ENCODE measurements around the gene NEIL3. TPM values are rescaled to one million over a fixed set of nuclear protein-coding genes. Genes with fewer than 3 reads are reported as not detected.
"Not testable (repeated sequence)": the region's sequence is repeated elsewhere in the genome, so short reads cannot be mapped to it uniquely, and the experiment has no call there.

The NEIL3 gene
- total RNA-seq, 1 donor from 2014 or later: 5.7 TPM

DNA sequence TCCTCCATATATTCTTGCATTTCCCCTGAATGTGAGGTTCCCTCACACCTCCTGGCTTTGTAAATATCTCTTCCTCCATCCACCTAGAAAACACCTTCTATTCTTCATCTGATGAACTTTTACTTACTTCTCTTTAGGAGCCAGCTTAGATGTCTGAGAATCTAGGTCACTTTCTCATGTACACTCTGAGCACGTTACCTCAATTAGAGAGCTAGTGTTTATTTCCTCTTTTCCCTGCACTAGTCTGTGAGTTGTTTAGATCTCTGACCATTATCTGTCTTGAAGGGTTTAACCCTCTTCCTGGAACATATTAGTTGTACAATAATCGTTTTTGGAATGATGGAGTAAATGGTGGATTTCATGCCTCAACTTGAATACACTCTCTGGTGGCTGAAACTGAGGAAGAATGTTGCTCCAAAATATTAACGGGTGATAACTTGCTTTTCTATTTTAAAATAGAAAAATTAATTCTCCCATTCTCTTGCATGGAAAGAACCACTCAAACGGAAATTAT lies 8.5 kb upstream of the NEIL3 start:
- H3K27ac ChIP-seq (ENCODE audit: low read depth, low read length): no peak overlapping the region
- no peaks in the 10 kb centered on the region for H3K27me3 ChIP-seq (ENCODE audit: control insufficient read depth in 3 of 3, insufficient read depth in 3 of 3, low read length in 3 of 3)
- H3K4me1 ChIP-seq (ENCODE audit: control insufficient read depth in 3 of 3, insufficient read depth in 3 of 3, low read length in 3 of 3): no peaks in the 10 kb centered on the region
- no peaks in the 10 kb centered on the region for H3K36me3 ChIP-seq (ENCODE audit: control insufficient read depth in 3 of 3, insufficient read depth in 3 of 3, low read length in 3 of 3)
- no peak overlapping the region for H3K9ac ChIP-seq (ENCODE audit: low read depth in 1 of 3, low read length in 3 of 3)
- no peak overlapping the region for H3K4me3 ChIP-seq (ENCODE audit: low read length in 3 of 3)
- H3K9me3 ChIP-seq (ENCODE audit: control insufficient read depth in 3 of 3, low read length in 3 of 3): peaks cover 0 to 5% (median 4%) of the 10 kb centered on the region in 3 donors

- Histone ChIP-seq H3K9me3 (ENCODE audit: control insufficient read depth in 3 of 3, low read length in 3 of 3) (peaks cover 0 to 5% (median 4%) of the 10 kb centered on the region in 3 donors), H3K27ac (ENCODE audit: low read depth, low read length) (no peak overlapping the region), H3K27me3 (ENCODE audit: control insufficient read depth in 3 of 3, insufficient read depth in 3 of 3, low read length in 3 of 3) (no peaks in the 10 kb centered on the region), H3K9ac (ENCODE audit: low read depth in 1 of 3, low read length in 3 of 3) (no peak overlapping the region), H3K36me3 (ENCODE audit: control insufficient read depth in 3 of 3, insufficient read depth in 3 of 3, low read length in 3 of 3) (no peaks in the 10 kb centered on the region), H3K4me1 (ENCODE audit: control insufficient read depth in 3 of 3, insufficient read depth in 3 of 3, low read length in 3 of 3) (no peaks in the 10 kb centered on the region), H3K4me3 (ENCODE audit: low read length in 3 of 3) (no peak overlapping the region)
These were observed 7.1 kb upstream of the NEIL3 start for GRCh38 chr4:177302371-177303100.

DNA sequence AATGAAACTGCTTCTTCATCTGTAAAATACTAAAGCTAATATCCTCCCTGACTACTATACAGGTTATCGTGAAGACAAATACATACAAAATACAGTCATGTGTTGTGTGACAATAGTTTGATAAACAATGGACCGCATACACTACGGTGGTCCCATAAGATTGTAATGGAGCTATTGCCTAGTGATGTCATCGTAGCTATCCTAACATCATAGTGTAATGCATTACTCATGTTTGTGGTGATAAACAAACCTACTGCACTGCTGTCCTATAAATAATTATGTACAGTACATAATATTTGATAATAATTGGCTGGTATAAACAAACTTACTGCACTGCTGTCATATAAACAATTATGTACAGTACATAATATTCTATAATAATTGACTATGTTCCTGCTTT lies 5.6 kb upstream of the NEIL3 start:
- Histone ChIP-seq H3K27ac (ENCODE audit: low read depth, low read length) (no peak overlapping the region), H3K4me3 (ENCODE audit: low read length in 3 of 3) (no peak overlapping the region), H3K4me1 (ENCODE audit: control insufficient read depth in 3 of 3, insufficient read depth in 3 of 3, low read length in 3 of 3) (no peaks in the 10 kb centered on the region), H3K27me3 (ENCODE audit: control insufficient read depth in 3 of 3, insufficient read depth in 3 of 3, low read length in 3 of 3) (no peaks in the 10 kb centered on the region), H3K9ac (ENCODE audit: low read depth in 1 of 3, low read length in 3 of 3) (no peak overlapping the region), H3K9me3 (ENCODE audit: control insufficient read depth in 3 of 3, low read length in 3 of 3) (no peaks in the 10 kb centered on the region), H3K36me3 (ENCODE audit: control insufficient read depth in 3 of 3, insufficient read depth in 3 of 3, low read length in 3 of 3) (no peaks in the 10 kb centered on the region)

- not testable (repeated sequence) for H3K9me3 ChIP-seq (ENCODE audit: control insufficient read depth in 3 of 3, low read length in 3 of 3); H3K4me3 ChIP-seq (ENCODE audit: low read length in 3 of 3); H3K27me3 ChIP-seq (ENCODE audit: control insufficient read depth in 3 of 3, insufficient read depth in 3 of 3, low read length in 3 of 3); H3K9ac ChIP-seq (ENCODE audit: low read depth in 1 of 3, low read length in 3 of 3); H3K4me1 ChIP-seq (ENCODE audit: control insufficient read depth in 3 of 3, insufficient read depth in 3 of 3, low read length in 3 of 3); H3K36me3 ChIP-seq (ENCODE audit: control insufficient read depth in 3 of 3, insufficient read depth in 3 of 3, low read length in 3 of 3); H3K27ac ChIP-seq (ENCODE audit: low read depth, low read length)
These were observed 4.8 kb upstream of the NEIL3 start for GRCh38 chr4:177304864-177305263.

- H3K9ac ChIP-seq (ENCODE audit: low read depth in 1 of 3, low read length in 3 of 3): no peak overlapping the region
- no peaks in the 10 kb centered on the region for H3K27me3 ChIP-seq (ENCODE audit: control insufficient read depth in 3 of 3, insufficient read depth in 3 of 3, low read length in 3 of 3)
- no peak overlapping the region for H3K27ac ChIP-seq (ENCODE audit: low read depth, low read length)
- peaks cover 4 to 7% (median 6%) of the 10 kb centered on the region in 3 donors for H3K4me1 ChIP-seq (ENCODE audit: control insufficient read depth in 3 of 3, insufficient read depth in 3 of 3, low read length in 3 of 3)
- H3K4me3 ChIP-seq (ENCODE audit: low read length in 3 of 3): no peak overlapping the region
- no peaks in the 10 kb centered on the region for H3K36me3 ChIP-seq (ENCODE audit: control insufficient read depth in 3 of 3, insufficient read depth in 3 of 3, low read length in 3 of 3)
- no peaks in the 10 kb centered on the region for H3K9me3 ChIP-seq (ENCODE audit: control insufficient read depth in 3 of 3, low read length in 3 of 3)
These were observed 1.5 kb upstream of the NEIL3 start for GRCh38 chr4:177308125-177308524.

DNA sequence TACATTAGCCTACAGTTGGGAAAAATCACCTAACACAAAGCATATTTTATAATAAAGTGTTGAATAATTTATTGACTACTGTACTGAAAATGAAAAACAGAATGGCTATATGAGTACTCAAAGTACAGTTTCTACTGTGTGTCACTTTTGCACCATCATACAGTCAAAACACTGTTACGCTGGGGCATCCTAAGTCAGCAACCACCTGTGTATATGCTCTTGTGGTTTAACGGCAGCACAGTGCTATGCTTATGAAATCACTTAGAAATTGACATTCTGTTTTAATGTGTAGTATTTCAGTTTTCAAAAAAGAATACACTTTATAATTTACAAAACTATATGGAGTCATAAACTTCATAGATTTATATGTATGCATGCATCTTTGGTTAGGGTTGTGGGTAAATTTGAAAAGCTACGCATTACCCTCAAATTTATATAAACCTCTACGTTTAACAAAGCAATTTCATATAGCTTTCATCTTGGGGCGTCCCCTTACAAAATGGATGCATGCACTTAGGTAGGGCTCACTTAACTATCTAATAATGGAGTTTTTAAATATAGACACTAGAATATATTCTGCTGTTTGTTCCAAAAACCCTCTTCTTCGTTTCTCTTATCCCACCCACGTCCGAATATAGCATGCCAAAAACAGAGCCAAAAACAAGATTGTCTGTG lies 690 bp upstream of the NEIL3 start:
- Histone ChIP-seq H3K4me1 (ENCODE audit: control insufficient read depth in 3 of 3, insufficient read depth in 3 of 3, low read length in 3 of 3) (peaks cover 4 to 7% (median 6%) of the 10 kb centered on the region in 3 donors), H3K27me3 (ENCODE audit: control insufficient read depth in 3 of 3, insufficient read depth in 3 of 3, low read length in 3 of 3) (no peaks in the 10 kb centered on the region), H3K9me3 (ENCODE audit: control insufficient read depth in 3 of 3, low read length in 3 of 3) (no peaks in the 10 kb centered on the region), H3K27ac (ENCODE audit: low read depth, low read length) (no peak overlapping the region), H3K4me3 (ENCODE audit: low read length in 3 of 3) (peak overlapping the region in 2 of 3 donors; percentile 57 to 74), H3K9ac (ENCODE audit: low read depth in 1 of 3, low read length in 3 of 3) (peak overlapping the region in 1 of 3 donors; percentile 47), H3K36me3 (ENCODE audit: control insufficient read depth in 3 of 3, insufficient read depth in 3 of 3, low read length in 3 of 3) (no peaks in the 10 kb centered on the region)

DNA sequence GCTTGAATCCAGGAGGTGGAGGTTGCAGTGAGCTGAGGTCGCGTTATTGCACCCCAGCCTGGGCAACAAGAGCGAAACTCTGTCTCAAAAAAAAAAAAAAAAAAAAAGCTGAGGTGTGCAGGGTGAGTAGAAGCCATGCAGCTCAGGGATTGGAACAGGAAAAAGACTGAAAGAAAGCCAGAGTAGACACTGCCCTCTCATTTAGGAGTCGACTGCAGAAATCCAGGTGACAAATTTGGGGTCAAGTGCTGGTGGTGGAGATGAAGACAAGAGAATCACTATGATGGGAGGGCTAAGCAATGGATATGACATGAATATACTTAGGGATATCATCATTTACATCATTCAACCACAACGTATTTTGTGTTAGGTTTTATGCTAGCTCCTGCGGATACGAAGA lies 1.9 kb downstream of the NEIL3 start:
- Histone ChIP-seq H3K4me3 (ENCODE audit: low read length in 3 of 3) (no peak overlapping the region), H3K27me3 (ENCODE audit: control insufficient read depth in 3 of 3, insufficient read depth in 3 of 3, low read length in 3 of 3) (no peaks in the 10 kb centered on the region), H3K9me3 (ENCODE audit: control insufficient read depth in 3 of 3, low read length in 3 of 3) (no peaks in the 10 kb centered on the region), H3K4me1 (ENCODE audit: control insufficient read depth in 3 of 3, insufficient read depth in 3 of 3, low read length in 3 of 3) (peaks cover 4 to 7% (median 6%) of the 10 kb centered on the region in 3 donors), H3K9ac (ENCODE audit: low read depth in 1 of 3, low read length in 3 of 3) (no peak overlapping the region), H3K27ac (ENCODE audit: low read depth, low read length) (no peak overlapping the region), H3K36me3 (ENCODE audit: control insufficient read depth in 3 of 3, insufficient read depth in 3 of 3, low read length in 3 of 3) (no peaks in the 10 kb centered on the region)

- H3K36me3 ChIP-seq (ENCODE audit: control insufficient read depth in 3 of 3, insufficient read depth in 3 of 3, low read length in 3 of 3): no peaks in the 10 kb centered on the region
- H3K27me3 ChIP-seq (ENCODE audit: control insufficient read depth in 3 of 3, insufficient read depth in 3 of 3, low read length in 3 of 3): no peaks in the 10 kb centered on the region
- H3K9me3 ChIP-seq (ENCODE audit: control insufficient read depth in 3 of 3, low read length in 3 of 3): no peaks in the 10 kb centered on the region
- no peak overlapping the region for H3K9ac ChIP-seq (ENCODE audit: low read depth in 1 of 3, low read length in 3 of 3)
- no peak overlapping the region for H3K27ac ChIP-seq (ENCODE audit: low read depth, low read length)
- no peak overlapping the region for H3K4me3 ChIP-seq (ENCODE audit: low read length in 3 of 3)
- peaks cover 4 to 7% (median 6%) of the 10 kb centered on the region in 3 donors for H3K4me1 ChIP-seq (ENCODE audit: control insufficient read depth in 3 of 3, insufficient read depth in 3 of 3, low read length in 3 of 3)
These were observed 3.6 kb downstream of the NEIL3 start for GRCh38 chr4:177313263-177313662.

DNA sequence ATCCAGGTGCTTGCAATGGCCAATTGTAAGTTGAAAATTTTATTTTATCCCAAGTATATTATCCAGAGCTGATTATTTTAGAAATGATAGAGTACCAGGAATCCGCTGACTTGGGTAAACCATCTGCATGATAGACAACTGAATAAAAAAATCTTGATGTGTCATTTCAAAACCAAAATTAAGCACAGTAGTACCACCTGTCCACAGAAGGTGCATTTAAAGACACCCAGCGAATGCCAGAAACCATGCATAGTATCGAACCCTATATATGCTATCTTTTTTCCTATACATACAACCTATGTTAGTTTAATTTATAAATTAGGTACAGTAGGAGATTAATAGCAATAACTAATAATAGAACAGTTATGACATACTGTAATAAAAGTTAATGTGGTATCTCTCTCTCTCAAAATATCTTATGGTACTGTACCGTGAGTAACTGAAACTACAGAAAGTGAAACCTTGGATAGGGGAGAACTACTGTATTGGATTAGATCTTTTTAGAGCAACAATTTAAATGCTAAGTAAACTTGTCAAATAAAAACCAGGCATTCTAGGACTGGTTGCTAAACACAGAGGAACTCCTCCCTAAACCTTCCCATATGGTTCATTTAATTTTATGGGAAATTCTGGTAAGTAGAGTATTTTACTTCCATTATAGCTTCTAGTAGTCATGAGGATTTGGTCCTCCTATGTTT lies 6.2 kb downstream of the NEIL3 start:
- no peak overlapping the region for H3K4me3 ChIP-seq (ENCODE audit: low read length in 3 of 3)
- no peak overlapping the region for H3K9ac ChIP-seq (ENCODE audit: low read depth in 1 of 3, low read length in 3 of 3)
- H3K4me1 ChIP-seq (ENCODE audit: control insufficient read depth in 3 of 3, insufficient read depth in 3 of 3, low read length in 3 of 3): no peaks in the 10 kb centered on the region
- H3K9me3 ChIP-seq (ENCODE audit: control insufficient read depth in 3 of 3, low read length in 3 of 3): no peaks in the 10 kb centered on the region
- H3K36me3 ChIP-seq (ENCODE audit: control insufficient read depth in 3 of 3, insufficient read depth in 3 of 3, low read length in 3 of 3): no peaks in the 10 kb centered on the region
- H3K27ac ChIP-seq (ENCODE audit: low read depth, low read length): no peak overlapping the region
- no peaks in the 10 kb centered on the region for H3K27me3 ChIP-seq (ENCODE audit: control insufficient read depth in 3 of 3, insufficient read depth in 3 of 3, low read length in 3 of 3)

DNA sequence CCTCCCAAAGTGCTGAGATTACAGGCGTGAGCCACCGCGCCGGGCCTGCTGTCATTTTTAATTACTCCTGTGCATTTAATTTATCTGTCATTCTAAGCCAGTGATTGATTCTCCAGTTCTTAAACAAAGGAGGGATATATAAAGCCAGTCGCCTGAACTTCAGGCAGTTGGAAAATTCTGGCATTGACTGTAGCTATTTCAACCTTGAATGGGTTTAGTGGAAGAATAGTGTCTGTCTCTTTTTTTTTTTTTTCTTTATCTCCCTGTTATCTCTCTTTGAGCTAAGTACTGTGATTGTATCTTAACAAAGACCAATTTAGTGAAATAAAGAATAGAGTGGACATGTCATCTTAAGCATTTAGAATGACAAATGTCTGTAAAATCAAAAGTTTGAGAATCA lies 11.0 kb downstream of the NEIL3 start:
- Histone ChIP-seq H3K36me3 (ENCODE audit: control insufficient read depth in 3 of 3, insufficient read depth in 3 of 3, low read length in 3 of 3) (no peaks in the 10 kb centered on the region), H3K27me3 (ENCODE audit: control insufficient read depth in 3 of 3, insufficient read depth in 3 of 3, low read length in 3 of 3) (no peaks in the 10 kb centered on the region), H3K4me3 (ENCODE audit: low read length in 3 of 3) (no peak overlapping the region), H3K27ac (ENCODE audit: low read depth, low read length) (no peak overlapping the region), H3K4me1 (ENCODE audit: control insufficient read depth in 3 of 3, insufficient read depth in 3 of 3, low read length in 3 of 3) (no peaks in the 10 kb centered on the region), H3K9ac (ENCODE audit: low read depth in 1 of 3, low read length in 3 of 3) (no peak overlapping the region), H3K9me3 (ENCODE audit: control insufficient read depth in 3 of 3, low read length in 3 of 3) (no peaks in the 10 kb centered on the region)
